NCI-H2227 (cell line): ENCODE measurements around the gene FAM156B.
"Not testable (repeated sequence)": the region's sequence is repeated elsewhere in the genome, so short reads cannot be mapped to it uniquely, and the experiment has no call there.

Experiments
- DNase-seq: peaks from one replicate; lab custom pipeline; 2025; ENCODE audit not compliant: unreplicated experiment; lab: John Stamatoyannopoulos, UW

Gene FAM156B

DNA sequence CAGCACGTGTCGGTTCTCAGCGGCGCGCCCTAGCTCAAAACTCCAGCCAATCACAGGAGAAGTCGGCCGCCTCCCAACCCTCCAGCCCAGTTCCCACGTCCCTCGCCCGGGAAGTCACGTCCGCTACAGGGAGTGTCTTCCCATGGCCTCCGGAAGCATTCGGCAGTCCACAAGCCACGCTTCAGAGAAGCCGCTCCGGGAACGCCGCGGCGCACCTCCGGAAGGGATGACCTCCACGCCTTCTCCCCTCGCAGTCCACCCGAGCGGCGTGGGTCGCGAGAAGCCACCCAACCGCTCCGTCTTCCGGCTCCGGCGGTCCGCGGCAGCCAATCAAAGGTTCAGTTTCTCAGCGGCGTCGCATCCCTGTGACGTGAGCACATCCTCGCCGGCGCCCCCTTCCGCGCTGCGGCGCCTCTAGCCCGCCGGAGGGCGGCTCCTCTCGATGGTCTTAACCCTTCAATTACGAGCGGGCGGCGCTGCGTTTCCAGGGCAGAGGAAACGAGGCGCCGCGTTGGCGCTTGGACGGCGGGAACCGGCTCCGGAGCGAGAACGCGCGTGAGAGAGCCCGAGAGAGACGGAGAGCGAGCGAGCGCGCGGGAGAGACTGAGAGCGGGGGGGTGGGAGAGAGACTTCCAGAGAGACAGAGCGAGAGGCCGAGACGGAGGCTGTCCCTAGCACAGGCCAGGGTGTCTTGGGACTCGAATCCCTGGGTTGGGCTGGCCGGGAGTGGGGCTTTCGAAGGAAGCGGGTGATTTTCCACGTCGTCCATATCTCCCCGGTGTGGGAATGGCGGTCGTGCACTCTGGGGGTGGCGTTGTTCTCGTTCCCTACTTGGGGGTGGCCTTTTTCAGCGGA lies at the start of gene FAM156B:
Gene FAM156B, plus strand, starts transcription at position 476 of the 855 bp plus-strand sequence. CDS start 9,896 bp downstream, outside the sequence.
- not testable (repeated sequence) for DNase-seq

GRCh38 chrX:52852110-52852860 lies 44.8 kb upstream of the FAM156B start:
- no peak for DNase-seq

- not testable (repeated sequence) for DNase-seq
Observed at GRCh38 chrX:52856991-52857525, 40.1 kb upstream of the FAM156B start.

- DNase-seq, result no peak
Observed at GRCh38 chrX:52865343-52865998, 31.7 kb upstream of the FAM156B start.

DNA sequence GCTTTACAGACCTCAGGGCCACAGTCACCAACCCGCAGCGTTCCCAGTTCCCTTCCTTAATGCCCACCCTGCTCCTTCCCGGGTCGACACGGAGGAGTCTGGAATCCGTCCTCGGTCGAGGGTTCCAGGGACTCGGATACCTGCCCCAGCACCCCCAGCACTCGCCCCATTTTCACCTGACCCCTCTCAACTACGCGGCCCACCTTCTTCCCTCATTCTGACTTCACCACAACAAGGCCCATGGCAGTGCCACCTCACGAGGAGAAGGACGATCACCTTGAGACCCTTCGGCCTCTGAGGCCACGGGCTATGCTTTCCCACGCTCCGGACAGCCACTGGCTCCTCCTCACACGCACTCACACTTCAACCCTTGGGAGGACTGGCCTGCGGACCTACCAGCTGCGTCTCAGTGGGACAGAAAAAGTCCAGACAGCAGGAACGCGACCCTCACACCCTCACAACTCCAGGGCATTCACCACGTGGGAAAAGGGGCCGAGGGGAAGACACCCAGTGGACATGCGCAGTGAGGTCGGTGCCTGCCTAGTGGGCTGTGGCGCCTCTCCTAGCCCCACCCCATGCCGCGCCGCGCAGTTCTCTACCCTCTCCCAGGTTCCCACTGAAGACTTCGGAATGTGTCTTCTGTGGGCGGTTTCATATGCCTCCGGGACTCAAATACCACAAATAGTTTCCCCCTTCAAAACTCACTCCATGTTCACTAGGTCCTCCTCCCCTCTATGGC lies 29.4 kb upstream of the FAM156B start, which contains the start of gene XAGE3:
Gene XAGE3, minus strand, starts transcription at position 474 of the 739 bp plus-strand sequence. CDS start 950 bp downstream, outside the sequence.
- DNase-seq, result no peak

DNA sequence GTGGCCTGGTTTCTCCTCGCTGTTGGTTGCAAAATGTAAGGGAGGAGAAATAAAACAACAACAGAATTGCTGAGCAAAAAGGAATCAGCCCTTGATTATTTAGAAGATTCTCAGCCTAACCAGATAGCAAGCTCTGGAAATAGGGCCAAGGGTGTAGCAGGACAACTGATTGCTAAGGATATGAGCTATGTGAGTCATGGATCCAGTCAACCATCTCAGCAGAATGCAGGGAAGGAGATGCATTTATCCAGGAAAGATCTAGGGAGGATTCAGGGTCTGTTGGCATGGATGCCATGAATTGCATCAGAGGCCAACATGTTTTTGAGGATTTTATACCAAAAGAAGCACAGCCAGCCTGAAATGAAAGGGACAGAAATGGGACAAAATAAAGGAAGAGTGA lies 27.1 kb upstream of the FAM156B start:
- no peak for DNase-seq

- DNase-seq, result not testable (repeated sequence)
Observed at GRCh38 chrX:52873825-52874224, 23.3 kb upstream of the FAM156B start.

GRCh38 chrX:52874661-52875060 lies 22.5 kb upstream of the FAM156B start:
- no peak for DNase-seq

DNA sequence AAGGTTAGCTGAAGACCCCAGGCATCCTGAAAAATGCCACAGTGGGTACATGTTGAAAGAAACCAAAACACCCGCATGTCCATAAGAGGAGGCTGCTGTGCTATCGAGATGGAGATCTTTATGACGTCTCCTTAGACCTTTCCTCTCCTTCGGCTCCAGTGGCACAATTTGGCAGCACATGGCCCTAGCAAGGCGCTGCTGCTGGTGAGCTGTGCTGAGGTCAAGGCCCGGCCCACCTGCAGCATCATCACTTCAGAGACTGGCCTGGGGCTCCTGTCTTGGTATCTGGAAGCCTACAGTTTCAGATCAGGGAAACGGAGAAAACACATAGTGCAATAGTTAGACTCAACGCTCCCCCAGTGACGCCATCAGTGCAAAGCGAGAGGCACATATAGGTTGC lies 21.7 kb upstream of the FAM156B start:
- not testable (repeated sequence) for DNase-seq

GRCh38 chrX:52876386-52876785 lies 20.7 kb upstream of the FAM156B start:
- DNase-seq, result not testable (repeated sequence)

- DNase-seq, result not testable (repeated sequence)
Observed at GRCh38 chrX:52887459-52887858, 9.7 kb upstream of the FAM156B start.

GRCh38 chrX:52888090-52888489 lies 9.0 kb upstream of the FAM156B start:
- DNase-seq, result not testable (repeated sequence)

GRCh38 chrX:52896438-52896837 lies 692 bp upstream of the FAM156B start:
- not testable (repeated sequence) for DNase-seq

DNA sequence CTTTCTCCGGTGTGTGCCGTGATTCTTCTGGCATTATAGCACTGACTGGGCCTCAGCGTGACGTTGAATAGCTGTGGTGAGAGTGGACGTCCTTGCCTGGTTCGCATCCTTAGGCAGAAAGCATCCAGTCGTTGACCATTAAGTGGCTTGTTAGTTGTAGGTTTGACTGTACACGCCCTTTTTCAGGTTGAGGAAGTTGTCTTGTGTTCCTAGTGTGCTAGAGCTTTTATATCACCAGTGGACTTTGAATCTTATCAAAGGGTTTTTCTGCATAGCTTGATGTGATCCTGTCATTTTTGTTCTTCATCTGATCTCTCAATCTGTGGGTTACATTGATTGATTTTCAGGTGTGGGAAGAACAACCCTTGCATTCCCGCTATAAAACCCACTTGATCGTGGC lies 8.4 kb downstream of the FAM156B start:
- not testable (repeated sequence) for DNase-seq

DNA sequence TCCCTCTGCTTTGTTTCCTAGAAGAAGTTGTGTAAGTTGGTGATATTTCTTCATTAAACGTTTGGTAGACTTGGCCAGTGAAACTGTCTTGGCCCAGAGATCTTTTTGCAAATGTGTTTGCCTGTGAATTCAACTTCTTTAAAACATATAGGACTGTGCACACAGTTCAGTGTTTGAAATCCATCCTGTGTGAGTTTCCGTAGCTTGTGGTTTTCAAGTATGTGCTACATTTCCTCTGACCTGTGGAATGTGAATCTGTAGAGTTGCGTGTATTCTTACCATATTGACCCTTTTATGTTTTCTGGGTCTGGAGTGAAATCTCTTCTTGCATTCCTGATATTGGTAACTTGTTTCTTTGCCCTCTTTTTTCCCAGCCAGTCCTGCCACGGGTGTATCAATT lies 8.9 kb downstream of the FAM156B start:
- not testable (repeated sequence) for DNase-seq

DNA sequence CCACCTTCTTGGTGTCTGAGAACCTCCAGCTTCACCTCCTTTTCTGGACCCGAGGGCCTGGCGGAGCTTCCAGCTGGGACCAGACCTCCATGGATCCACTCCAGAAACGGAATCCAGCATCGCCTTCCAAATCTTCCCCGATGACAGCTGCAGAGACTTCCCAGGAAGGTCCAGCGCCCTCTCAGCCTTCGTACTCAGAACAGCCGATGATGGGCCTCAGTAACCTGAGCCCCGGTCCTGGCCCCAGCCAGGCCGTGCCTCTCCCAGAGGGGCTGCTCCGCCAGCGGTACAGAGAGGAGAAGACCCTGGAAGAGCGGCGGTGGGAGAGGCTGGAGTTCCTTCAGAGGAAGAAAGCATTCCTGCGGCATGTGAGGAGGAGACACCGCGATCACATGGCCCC lies 10.0 kb downstream of the FAM156B start:
- not testable (repeated sequence) for DNase-seq

DNA sequence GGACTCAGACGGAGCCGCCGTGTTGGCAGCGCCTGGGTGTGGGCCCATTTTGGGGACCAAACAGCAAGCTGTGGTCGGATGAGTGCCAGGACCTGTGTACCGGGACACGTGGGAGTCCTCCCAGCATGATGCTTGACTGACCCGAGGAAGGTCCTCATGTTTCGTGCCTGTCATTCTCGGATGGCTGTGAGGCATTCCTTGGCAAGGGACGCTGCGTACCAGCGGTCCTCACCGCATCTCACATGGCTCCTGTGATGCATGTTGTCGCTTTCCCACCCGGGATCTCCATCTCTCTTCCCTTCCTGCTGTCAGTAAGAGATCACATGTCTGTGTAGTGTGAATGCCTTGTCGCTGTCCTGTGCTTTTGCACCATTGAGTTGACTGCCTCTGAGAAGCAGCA lies 10.8 kb downstream of the FAM156B start:
- not testable (repeated sequence) for DNase-seq

- DNase-seq, result not testable (repeated sequence)
Observed at GRCh38 chrX:52909313-52909969, 12.3 kb downstream of the FAM156B start.

GRCh38 chrX:52913681-52914080 lies 16.6 kb downstream of the FAM156B start:
- DNase-seq, result not testable (repeated sequence)

DNA sequence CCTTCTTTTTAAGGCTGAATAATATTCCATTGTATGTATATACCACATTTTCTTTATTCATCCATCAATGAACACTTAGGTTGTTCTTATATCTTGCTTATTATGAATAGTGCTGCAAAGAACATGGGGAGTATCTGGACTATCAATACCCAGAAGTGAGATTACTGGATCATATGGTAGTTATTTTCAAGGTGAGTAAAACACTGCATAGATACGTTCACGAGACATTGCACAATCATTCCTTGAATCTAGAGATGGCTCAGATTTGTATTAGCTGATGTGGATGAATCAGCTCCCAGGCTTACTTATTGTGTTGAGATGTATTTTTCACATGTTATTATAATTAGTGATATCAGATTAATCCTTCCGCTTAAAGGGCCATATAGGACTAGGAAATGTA lies 17.6 kb downstream of the FAM156B start:
- DNase-seq, result not testable (repeated sequence)
